ENCODE results near the gene GFRAL.

GRCh38 chr6:55290736-55291135 is 36.5 kb upstream of the GFRAL start:
- TF ChIP-seq, protein P1, sequence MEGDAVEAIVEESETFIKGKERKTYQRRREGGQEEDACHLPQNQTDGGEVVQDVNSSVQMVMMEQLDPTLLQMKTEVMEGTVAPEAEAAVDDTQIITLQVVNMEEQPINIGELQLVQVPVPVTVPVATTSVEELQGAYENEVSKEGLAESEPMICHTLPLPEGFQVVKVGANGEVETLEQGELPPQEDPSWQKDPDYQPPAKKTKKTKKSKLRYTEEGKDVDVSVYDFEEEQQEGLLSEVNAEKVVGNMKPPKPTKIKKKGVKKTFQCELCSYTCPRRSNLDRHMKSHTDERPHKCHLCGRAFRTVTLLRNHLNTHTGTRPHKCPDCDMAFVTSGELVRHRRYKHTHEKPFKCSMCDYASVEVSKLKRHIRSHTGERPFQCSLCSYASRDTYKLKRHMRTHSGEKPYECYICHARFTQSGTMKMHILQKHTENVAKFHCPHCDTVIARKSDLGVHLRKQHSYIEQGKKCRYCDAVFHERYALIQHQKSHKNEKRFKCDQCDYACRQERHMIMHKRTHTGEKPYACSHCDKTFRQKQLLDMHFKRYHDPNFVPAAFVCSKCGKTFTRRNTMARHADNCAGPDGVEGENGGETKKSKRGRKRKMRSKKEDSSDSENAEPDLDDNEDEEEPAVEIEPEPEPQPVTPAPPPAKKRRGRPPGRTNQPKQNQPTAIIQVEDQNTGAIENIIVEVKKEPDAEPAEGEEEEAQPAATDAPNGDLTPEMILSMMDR (IDR thresholded peaks at IDR 0.05): no peak
- no peak for TF ChIP-seq POLR2A (IDR thresholded peaks at IDR 0.05)
- TF ChIP-seq POLR2AphosphoS5 (IDR thresholded peaks at IDR 0.05): no peak
